Stomach (tissue), 9 donors: Measurements from ENCODE around the gene PTPRD. TPM values are rescaled to one million over a fixed set of nuclear protein-coding genes. Genes with fewer than 3 reads are reported as not detected.

Experiments used
- DNase-seq, 2 donors: peaks; one replicate each; pipeline versions ENCODE4 v3.0.0 to v3.0.0-alpha.2; 2013 to 2019
- H3K27ac ChIP-seq, 5 donors: fragments of 200-600 bp in 4 of 5; sonication (generic) in 4 of 5; one replicate each; pipeline ENCODE4 v1.5.1; 2013 to 2019; ENCODE audit warnings: mild to moderate bottlenecking in 1 of 5, moderate library complexity in 1 of 5
- H3K27me3 ChIP-seq, 3 donors: fragments of 200-600 bp; sonication (generic); one replicate each; pipeline ENCODE4 v1.5.1; 2017 to 2019; ENCODE audit warnings: mixed run types in 1 of 3
- H3K36me3 ChIP-seq, 4 donors: fragments of 200-600 bp; sonication (generic); 1 replicate in 3 of 4; 2 replicates in 1 of 4; pipeline ENCODE4 v1.5.1; 2016 to 2019
- H3K4me1 ChIP-seq, 4 donors: fragments of 200-600 bp; sonication (generic); one replicate each; pipeline ENCODE4 v1.5.1; 2016 to 2019
- H3K4me3 ChIP-seq, 4 donors: fragments of 200-600 bp; sonication (generic) in 3 of 4; one replicate each; pipeline ENCODE4 v1.5.1; 2016 to 2019; ENCODE audit warnings: mild to moderate bottlenecking in 1 of 4
- H3K9me3 ChIP-seq, 4 donors: fragments of 200-600 bp; sonication (generic); one replicate each; pipeline ENCODE4 v1.5.1; 2016 to 2019
- CTCF ChIP-seq, 7 experiments: fragments of 450-650 bp in 4 of 7; fragments of 200-600 bp in 3 of 7; sonication (generic) in 3 of 7; IDR thresholded peaks; one replicate each; pipeline ENCODE4 v1.5.1; 2016 to 2019; ENCODE audit warnings: antibody characterized with exemption in 7 of 7, control low read depth in 2 of 7, mild to moderate bottlenecking in 1 of 7
- EP300 ChIP-seq: sonication (generic); formaldehyde crosslinking; IDR thresholded peaks from one replicate; pipeline ENCODE4 v1.6.1; 2017; ENCODE audit warnings: antibody characterized with exemption
- POLR2A ChIP-seq, 4 donors: fragments of 450-650 bp; IDR thresholded peaks; one replicate each; pipeline ENCODE4 v1.6.1; 2016; ENCODE audit warnings: antibody characterized with exemption in 4 of 4, control low read depth in 2 of 4, mild to moderate bottlenecking in 1 of 4, moderate library complexity in 1 of 4
- POLR2AphosphoS5 ChIP-seq, 3 donors: sonication (generic); formaldehyde crosslinking; IDR thresholded peaks; one replicate each; pipeline ENCODE4 v1.6.1; 2016; ENCODE audit warnings: antibody characterized with exemption in 3 of 3
- WGBS, 5 donors: extraction: QIAGEN DNeasy Blood & Tissue Kit in 3 of 5; methylation state at CpG; one replicate each; pipeline versions ENCODE4 v1.1.5 to v1.1.7; 2013 to 2018; 5-methylcytosine and 5-hydroxymethylcytosine counted together
- intact Hi-C: fragments of 100-400 bp; cut with DNase I; formaldehyde crosslinking; loops from one replicate; pipeline ENCODE4 v1.15.1; 2023; ENCODE audit warnings: low total_unique reads
- polyA plus RNA-seq, 3 donors: library from polyadenylated mRNA; stranded (reverse); fragments of 200-250 nt; gene quantifications; one replicate each; pipeline ENCODE4 v1.2.3, GENCODE V29; 2013
- total RNA-seq, 5 donors: library from RNA; depleted of rRNA; stranded (reverse); fragments of >200 nt; gene quantifications; one replicate each; pipeline versions ENCODE4 v1.1.0 to v1.2.3, GENCODE V29; 2014 to 2016
- donor health status: healthy with polysubstance abuse.
- donor health status: Bipolar disorder and iron deficiency.
- donor health status: healthy.

Gene PTPRD
- total and polyA plus RNA-seq, 8 donors: 0.12 to 53.1 (median 1.2) TPM

GRCh38 chr9:10274988-10275387 is 337.8 kb downstream of the PTPRD start:
- 47 to 64% (median 53%) methylated on average over 1 of the region's 1 CpG for WGBS, 5 donors
- DNase-seq: no peak
- TF ChIP-seq EP300 (no peak), POLR2AphosphoS5 (IDR thresholded peaks at IDR 0.05) (no peak), POLR2A (IDR thresholded peaks at IDR 0.05) (no peak), CTCF (IDR thresholded peaks at IDR 0.05) (no peak)
- intact Hi-C loops: loop anchor here (10.0 kb wide), 1 partner anchor 80 kb away; no protein-coding TSS in a partner anchor
- H3K9me3 ChIP-seq: no peaks in the 10 kb centered on the region
- no peaks in the 10 kb centered on the region for H3K4me1 ChIP-seq
- H3K27ac ChIP-seq: no peak overlapping the region
- no peaks in the 10 kb centered on the region for H3K36me3 ChIP-seq
- H3K27me3 ChIP-seq: no peaks in the 10 kb centered on the region
- no peak overlapping the region for H3K4me3 ChIP-seq

- no peak for TF ChIP-seq EP300
- no peak for TF ChIP-seq POLR2A (IDR thresholded peaks at IDR 0.05)
- TF ChIP-seq CTCF (IDR thresholded peaks at IDR 0.05): no peak
- TF ChIP-seq POLR2AphosphoS5 (IDR thresholded peaks at IDR 0.05): no peak
- H3K36me3 ChIP-seq: no peaks in the 10 kb centered on the region
- H3K27ac ChIP-seq: no peak overlapping the region
- DNase-seq: peak in 1 of 2 donors; percentile 19
- no peaks in the 10 kb centered on the region for H3K9me3 ChIP-seq
- no peak overlapping the region for H3K4me3 ChIP-seq
- no peaks in the 10 kb centered on the region for H3K27me3 ChIP-seq
- no peaks in the 10 kb centered on the region for H3K4me1 ChIP-seq
- WGBS, 5 donors: 29 to 50% (median 39%) methylated on average over 4 of the region's 4 CpGs
- intact Hi-C loops: loop anchor here (10.0 kb wide), 1 partner anchor 79 kb away; no protein-coding TSS in a partner anchor
Measured at GRCh38 chr9:10274175-10274574, 338.6 kb downstream of the PTPRD start.

- Histone ChIP-seq H3K4me1 (no peaks in the 10 kb centered on the region), H3K27me3 (no peaks in the 10 kb centered on the region), H3K4me3 (no peak overlapping the region), H3K36me3 (no peaks in the 10 kb centered on the region), H3K27ac (no peak overlapping the region), H3K9me3 (no peaks in the 10 kb centered on the region)
- DNase-seq: no peak
- intact Hi-C loops: loop anchor here (10.0 kb wide), 1 partner anchor 78 kb away; no protein-coding TSS in a partner anchor
- no peak for TF ChIP-seq POLR2A (IDR thresholded peaks at IDR 0.05)
- TF ChIP-seq CTCF (IDR thresholded peaks at IDR 0.05): no peak
- TF ChIP-seq EP300: no peak
- no peak for TF ChIP-seq POLR2AphosphoS5 (IDR thresholded peaks at IDR 0.05)
Measured at GRCh38 chr9:10272830-10273229, 340.0 kb downstream of the PTPRD start.

GRCh38 chr9:10268531-10269485 is 344.0 kb downstream of the PTPRD start:
- WGBS, 5 donors: 7 to 14% (median 11%) methylated on average over 8 of the region's 8 CpGs
- peak in 4 of 7 experiments; percentile 34 to 68 (median 50) for TF ChIP-seq CTCF (IDR thresholded peaks at IDR 0.05)
- TF ChIP-seq POLR2AphosphoS5 (IDR thresholded peaks at IDR 0.05): no peak

More at GRCh38 chr9:10268531-10269485, 344.0 kb downstream of the PTPRD start:
- peak; percentile 53 to 67 for DNase-seq
- H3K4me1 ChIP-seq: no peaks in the 10 kb centered on the region
- peaks cover 0 to 3% (median 0%) of the 10 kb centered on the region in 4 donors for H3K9me3 ChIP-seq
- H3K27me3 ChIP-seq: no peaks in the 10 kb centered on the region
- H3K4me3 ChIP-seq: no peak overlapping the region
- intact Hi-C loops: no loop called here
- no peak overlapping the region for H3K27ac ChIP-seq
- H3K36me3 ChIP-seq: no peaks in the 10 kb centered on the region
